Measurements from ENCODE around the gene GRAP2. TPM values are rescaled to one million over a fixed set of nuclear protein-coding genes. Genes with fewer than 3 reads are reported as not detected.

Gene GRAP2
- polyA plus RNA-seq, 1 donor (not counting 4 experiments of a cell fraction or from before 2014, with no cell fraction given), result not detected

- Histone ChIP-seq H3K9me1 (ENCODE audit: control insufficient read depth, extremely low read depth, insufficient read depth, low read length) (peaks cover 7% of the 10 kb centered on the region), H3K4me1 (ENCODE audit: control insufficient read depth, extremely low read depth, insufficient read depth, low read length) (peaks cover 76% of the 10 kb centered on the region), H3K9ac (ENCODE audit: control insufficient read depth, extremely low read depth, insufficient read depth, low read length) (no peak overlapping the region), H3K27me3 (ENCODE audit: control insufficient read depth, extremely low read depth, insufficient read depth, low read length) (no peaks in the 10 kb centered on the region), H2AFZ (ENCODE audit: control insufficient read depth, low read length) (no peak overlapping the region), H3K27ac (ENCODE audit: control insufficient read depth, insufficient read depth, low read length) (no peak overlapping the region), H4K20me1 (ENCODE audit: control insufficient read depth, extremely low read depth, insufficient read depth, low read length) (peaks cover under 1% of the 10 kb centered on the region), H3K9me3 (ENCODE audit: control insufficient read depth, low read depth, low read length) (no peaks in the 10 kb centered on the region), H3K36me3 (ENCODE audit: control insufficient read depth in 2 of 2, extremely low read depth in 1 of 2, insufficient read depth in 2 of 2, low read length in 2 of 2) (peaks cover 16 to 18% of the 10 kb centered on the region in 2 experiments), H3K79me2 (ENCODE audit: control insufficient read depth, insufficient read depth, low read length) (peaks cover 43% of the 10 kb centered on the region), H3K4me3 (ENCODE audit: control insufficient read depth in 2 of 3, extremely low read depth in 1 of 3, insufficient read depth in 2 of 3, low read depth in 1 of 3, low read length in 3 of 3) (no peak overlapping the region), H3K4me2 (ENCODE audit: control insufficient read depth, extremely low read depth, insufficient read depth, low read depth, low read length) (no peak overlapping the region)
- no peak for DNase-seq (ENCODE audit: low read depth, low spot score)
- FAIRE-seq, result no peak
- TF ChIP-seq CTCF (optimal IDR thresholded peaks at IDR 0.05 in 1 of 3, IDR thresholded peaks at IDR 0.05 in 1 of 3, conservative IDR thresholded peaks at IDR 0.05 in 1 of 3; ENCODE audit: extremely low read depth in 1 of 3, insufficient read depth in 2 of 3, low read length in 3 of 3) (no peak), EZH2 (IDR thresholded peaks at IDR 0.05; ENCODE audit: low read length) (no peak)
- dilution Hi-C loops (cut with MboI; ENCODE audit: extremely low pct_ligation_motif_present, low sequenced_read_pairs), result no loop called here
Measured at GRCh38 chr22:40018051-40018450, 117.2 kb downstream of the GRAP2 start.

- peak overlapping the region in 1 of 3 experiments; percentile 22 for H3K4me3 ChIP-seq (ENCODE audit: control insufficient read depth in 2 of 3, extremely low read depth in 1 of 3, insufficient read depth in 2 of 3, low read depth in 1 of 3, low read length in 3 of 3)
- peaks cover 9% of the 10 kb centered on the region for H4K20me1 ChIP-seq (ENCODE audit: control insufficient read depth, extremely low read depth, insufficient read depth, low read length)
- DNase-seq (ENCODE audit: low read depth, low spot score) (no peak), FAIRE-seq (peak; percentile 92)
- peaks cover 77% of the 10 kb centered on the region for H3K4me1 ChIP-seq (ENCODE audit: control insufficient read depth, extremely low read depth, insufficient read depth, low read length)
- H3K27ac ChIP-seq (ENCODE audit: control insufficient read depth, insufficient read depth, low read length), result peak overlapping the region; percentile 27
- peaks cover 22 to 26% of the 10 kb centered on the region in 2 experiments for H3K36me3 ChIP-seq (ENCODE audit: control insufficient read depth in 2 of 2, extremely low read depth in 1 of 2, insufficient read depth in 2 of 2, low read length in 2 of 2)
- peaks cover 40% of the 10 kb centered on the region for H3K79me2 ChIP-seq (ENCODE audit: control insufficient read depth, insufficient read depth, low read length)
- no peaks in the 10 kb centered on the region for H3K9me3 ChIP-seq (ENCODE audit: control insufficient read depth, low read depth, low read length)
- peaks cover 7% of the 10 kb centered on the region for H3K9me1 ChIP-seq (ENCODE audit: control insufficient read depth, extremely low read depth, insufficient read depth, low read length)
- H3K4me2 ChIP-seq (ENCODE audit: control insufficient read depth, extremely low read depth, insufficient read depth, low read depth, low read length), result peak overlapping the region; percentile 49
- dilution Hi-C loops (cut with MboI; ENCODE audit: extremely low pct_ligation_motif_present, low sequenced_read_pairs), result no loop called here
- no peak overlapping the region for H3K9ac ChIP-seq (ENCODE audit: control insufficient read depth, extremely low read depth, insufficient read depth, low read length)
- H2AFZ ChIP-seq (ENCODE audit: control insufficient read depth, low read length), result no peak overlapping the region
- TF ChIP-seq CTCF (optimal IDR thresholded peaks at IDR 0.05 in 1 of 3, IDR thresholded peaks at IDR 0.05 in 1 of 3, conservative IDR thresholded peaks at IDR 0.05 in 1 of 3; ENCODE audit: extremely low read depth in 1 of 3, insufficient read depth in 2 of 3, low read length in 3 of 3) (no peak), EZH2 (IDR thresholded peaks at IDR 0.05; ENCODE audit: low read length) (no peak)
- no peaks in the 10 kb centered on the region for H3K27me3 ChIP-seq (ENCODE audit: control insufficient read depth, extremely low read depth, insufficient read depth, low read length)
Measured at GRCh38 chr22:40019100-40019499, 118.2 kb downstream of the GRAP2 start.

Data from keratinocyte (primary cell).